GM18867 (cell line): ENCODE results near the gene WDR72.
"Not testable (repeated sequence)": the region's sequence is repeated elsewhere in the genome, so short reads cannot be mapped to it uniquely, and the experiment has no call there.

Experiments
- ATAC-seq: cut with Tn5 transposase; IDR thresholded peaks from one replicate; pipeline ENCODE4 v1.9.1; 2021; ENCODE audit warnings: mild to moderate bottlenecking, moderate library complexity; ENCODE audit not compliant: unreplicated experiment

WDR72 gene

GRCh38 chr15:53710906-53711305 lies 48.6 kb downstream of the WDR72 start:
- ATAC-seq: no peak

GRCh38 chr15:53709821-53710220 lies 49.6 kb downstream of the WDR72 start:
- ATAC-seq: no peak

DNA sequence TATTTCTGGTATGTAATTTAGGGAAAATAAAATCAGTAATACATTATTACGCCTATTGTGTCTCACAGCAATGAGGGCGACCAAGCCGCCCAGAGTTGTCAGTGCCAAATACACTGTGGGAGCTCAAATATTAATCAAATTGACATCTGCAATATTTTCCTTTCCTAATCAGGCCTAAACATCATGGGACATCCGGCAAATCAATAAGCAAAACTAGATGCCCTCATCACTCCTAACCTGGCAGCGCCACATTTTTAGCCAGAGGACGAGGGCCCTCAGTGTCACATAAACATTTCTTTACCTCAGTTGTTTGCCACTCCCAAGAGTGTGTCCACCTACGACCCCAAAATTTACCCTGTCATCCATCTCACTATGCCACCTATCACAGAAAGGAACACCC lies 64.1 kb downstream of the WDR72 start:
- no peak for ATAC-seq

- ATAC-seq: no peak
These were observed 65.0 kb downstream of the WDR72 start for GRCh38 chr15:53694476-53694874.

GRCh38 chr15:53693729-53694475 lies 65.6 kb downstream of the WDR72 start:
- no peak for ATAC-seq

DNA sequence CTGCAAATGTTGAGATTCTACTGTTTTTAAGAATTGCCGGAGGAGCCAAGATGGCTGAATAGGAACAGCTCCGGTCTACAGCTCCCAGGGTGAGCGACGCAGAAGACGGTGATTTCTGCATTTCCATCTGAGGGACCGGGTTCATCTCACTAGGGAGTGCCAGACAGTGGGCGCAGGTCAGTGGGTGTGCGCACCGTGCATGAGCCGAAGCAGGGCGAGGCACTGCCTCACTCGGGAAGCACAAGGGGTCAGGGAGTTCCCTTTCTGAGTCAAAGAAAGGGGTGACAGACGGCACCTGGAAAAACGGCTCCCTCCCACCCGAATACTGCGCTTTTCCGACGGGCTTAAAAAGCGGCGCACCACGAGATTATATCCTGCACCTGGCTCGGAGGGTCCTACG lies 75.3 kb downstream of the WDR72 start:
- not testable (repeated sequence) for ATAC-seq

DNA sequence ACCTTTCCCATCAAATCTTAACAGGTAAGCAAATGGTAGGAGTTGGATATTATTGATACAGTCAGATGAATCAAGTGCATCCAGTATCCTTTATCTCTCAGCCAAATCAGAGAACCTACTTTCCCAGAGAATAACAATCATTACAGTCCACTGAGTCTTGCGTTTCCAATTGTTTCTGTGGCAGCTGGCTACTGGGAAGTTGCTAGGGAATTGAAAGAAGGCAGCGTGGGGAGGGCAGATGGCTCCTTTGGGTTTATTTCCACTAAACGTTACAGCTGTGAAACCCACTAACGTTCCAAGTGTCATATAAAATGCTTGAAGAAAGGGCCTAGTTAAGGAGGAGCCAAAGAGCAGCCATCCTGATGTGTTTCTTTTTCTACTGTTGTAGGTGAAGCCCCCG lies 78.4 kb downstream of the WDR72 start:
- ATAC-seq: no peak

GRCh38 chr15:53675832-53676231 lies 83.6 kb downstream of the WDR72 start:
- no peak for ATAC-seq

DNA sequence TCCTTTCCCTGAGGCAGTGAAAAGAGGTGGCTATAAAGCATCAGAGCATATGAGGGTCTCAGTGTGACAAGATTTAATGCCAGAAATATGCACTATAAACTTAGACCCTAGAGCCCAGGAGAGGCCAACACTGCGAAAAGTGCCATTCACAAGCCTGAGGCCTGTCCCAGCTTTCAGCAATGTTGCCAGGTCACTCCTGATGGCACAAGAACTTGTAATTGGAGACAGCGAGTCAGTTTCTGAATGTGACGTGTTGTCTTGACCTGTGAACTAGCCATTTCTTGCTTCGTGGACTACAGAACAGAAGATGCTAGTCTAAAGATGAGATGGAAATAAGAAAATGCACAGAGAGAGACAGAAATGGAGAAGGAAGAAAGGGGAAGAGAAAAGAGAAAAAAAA lies 87.9 kb downstream of the WDR72 start:
- no peak for ATAC-seq

DNA sequence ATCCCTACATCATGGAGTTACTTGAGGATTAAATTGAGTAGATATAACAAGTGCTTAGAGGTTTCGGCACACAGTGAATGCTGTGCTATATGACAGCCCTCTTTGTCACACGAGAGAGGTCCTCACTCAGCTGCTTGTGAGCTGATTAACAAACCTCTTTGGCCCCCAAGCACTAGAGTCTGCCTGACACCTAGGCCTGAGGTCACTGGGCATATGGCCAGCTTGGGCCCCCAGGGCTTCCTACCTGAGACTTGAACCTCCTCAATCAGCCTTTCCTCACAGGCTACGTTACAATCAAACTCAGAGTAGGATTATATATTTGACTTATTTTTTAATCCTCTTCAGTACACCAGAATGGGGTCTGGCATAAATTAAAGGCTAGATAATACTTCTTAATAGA lies 88.8 kb downstream of the WDR72 start:
- ATAC-seq: no peak

DNA sequence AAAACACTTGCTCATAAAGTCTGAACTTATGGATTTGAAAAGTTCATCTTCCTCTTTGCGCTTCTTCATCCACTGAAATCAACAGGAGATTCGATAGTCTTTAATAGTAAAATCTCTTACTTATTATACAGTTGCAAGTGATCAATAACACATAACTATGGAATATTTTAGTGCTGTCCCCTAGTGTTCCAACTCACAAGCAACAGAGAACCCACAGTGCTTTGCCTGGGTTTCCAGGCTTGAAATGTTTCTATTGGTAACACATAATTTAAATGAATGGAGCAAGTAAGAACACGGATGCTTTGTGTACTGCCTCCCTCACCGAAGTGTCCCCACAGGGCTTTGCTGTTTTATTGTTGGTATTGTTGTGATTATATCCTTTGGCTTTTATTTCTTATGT lies 93.5 kb downstream of the WDR72 start:
- ATAC-seq: no peak

DNA sequence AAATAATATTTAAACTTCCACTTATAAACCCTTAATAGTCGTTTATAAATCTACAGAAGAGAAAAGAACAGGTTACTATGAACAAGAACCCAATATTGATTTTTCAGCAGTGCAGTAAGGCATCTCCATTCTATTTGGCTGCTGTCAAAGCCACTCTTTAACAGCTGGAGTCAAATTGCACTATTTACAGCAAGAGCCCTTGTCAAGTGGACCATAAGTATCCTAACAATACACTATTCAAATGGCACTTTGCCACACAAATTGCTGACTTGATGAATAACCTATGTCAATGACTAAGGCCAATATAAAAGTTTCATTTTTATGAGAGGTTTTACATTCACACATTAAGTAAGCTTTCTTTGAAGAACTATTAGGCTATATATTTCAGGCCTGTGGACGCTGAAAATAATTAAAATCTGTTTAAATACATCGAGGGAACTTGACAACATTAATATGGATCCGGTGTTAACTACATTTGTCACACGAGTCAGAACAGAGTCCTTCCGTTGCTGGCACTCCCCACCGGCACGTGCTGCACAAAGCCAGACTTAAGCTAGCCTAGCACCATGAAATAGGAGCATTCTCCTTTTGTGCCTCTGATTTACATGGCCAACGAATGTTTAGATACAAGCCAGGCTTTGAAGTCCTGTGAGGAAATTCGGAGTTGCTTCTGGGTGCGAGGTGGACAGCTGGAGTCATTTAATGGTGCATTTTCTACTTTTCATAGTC lies 100.5 kb downstream of the WDR72 start:
- no peak for ATAC-seq

DNA sequence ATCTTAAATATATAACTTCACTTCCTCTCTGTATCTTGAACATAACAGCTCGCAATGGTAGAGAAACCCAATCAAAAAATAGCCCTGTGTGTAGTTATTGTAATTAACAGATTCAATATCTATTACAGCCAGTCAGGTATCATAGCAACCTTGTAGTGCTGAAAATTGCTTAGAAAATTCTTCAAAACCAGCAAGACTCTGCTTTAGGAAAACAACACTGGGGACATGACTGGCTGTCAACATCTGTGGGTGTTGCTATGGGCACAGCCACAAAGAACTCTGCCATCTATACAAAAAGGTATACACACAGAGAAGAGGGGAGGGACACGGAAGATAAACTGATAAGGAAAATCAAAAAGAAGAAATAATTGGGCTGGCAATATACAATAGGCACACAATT lies 101.2 kb downstream of the WDR72 start:
- no peak for ATAC-seq

GRCh38 chr15:53648934-53649333 lies 110.5 kb downstream of the WDR72 start:
- no peak for ATAC-seq

DNA sequence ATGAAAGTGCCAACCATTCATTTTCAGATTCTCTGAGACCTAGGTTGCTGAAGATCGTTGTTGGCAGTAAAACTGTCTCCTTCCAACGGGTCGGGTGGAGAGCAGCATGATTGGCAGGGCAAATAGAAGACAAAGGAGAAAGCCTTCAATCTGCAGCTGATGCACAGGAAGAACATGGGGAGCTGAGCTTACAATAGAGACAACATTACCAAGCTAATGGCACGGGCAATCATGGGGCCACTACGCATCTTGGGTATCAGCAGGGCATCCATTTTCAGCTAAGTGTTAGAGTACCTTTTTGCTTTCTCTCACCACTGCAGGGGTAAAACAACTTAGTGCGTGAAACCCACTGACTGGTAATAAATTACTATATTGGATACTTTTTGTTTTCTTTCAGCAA lies 114.8 kb downstream of the WDR72 start:
- ATAC-seq: no peak

GRCh38 chr15:53634517-53635106 lies 124.9 kb downstream of the WDR72 start:
- ATAC-seq: no peak

DNA sequence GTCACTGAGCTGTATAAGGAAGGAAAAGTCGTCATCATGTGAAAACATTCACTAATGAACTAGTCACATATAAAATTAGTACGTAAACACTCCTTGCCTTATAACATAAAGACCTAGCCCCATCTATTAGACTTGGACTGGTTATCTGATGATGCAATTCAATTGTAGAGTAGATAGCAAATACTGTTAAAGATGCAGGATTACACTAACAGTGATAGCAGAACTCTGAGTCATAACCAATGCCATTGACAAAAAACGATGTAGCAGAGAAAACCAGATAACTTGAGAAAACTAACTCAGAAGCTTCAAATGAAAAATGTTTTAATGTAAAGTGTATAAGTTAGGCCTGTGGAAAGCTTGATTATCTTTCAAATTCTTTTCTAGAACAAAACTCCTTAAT lies 132.2 kb downstream of the WDR72 start:
- no peak for ATAC-seq

DNA sequence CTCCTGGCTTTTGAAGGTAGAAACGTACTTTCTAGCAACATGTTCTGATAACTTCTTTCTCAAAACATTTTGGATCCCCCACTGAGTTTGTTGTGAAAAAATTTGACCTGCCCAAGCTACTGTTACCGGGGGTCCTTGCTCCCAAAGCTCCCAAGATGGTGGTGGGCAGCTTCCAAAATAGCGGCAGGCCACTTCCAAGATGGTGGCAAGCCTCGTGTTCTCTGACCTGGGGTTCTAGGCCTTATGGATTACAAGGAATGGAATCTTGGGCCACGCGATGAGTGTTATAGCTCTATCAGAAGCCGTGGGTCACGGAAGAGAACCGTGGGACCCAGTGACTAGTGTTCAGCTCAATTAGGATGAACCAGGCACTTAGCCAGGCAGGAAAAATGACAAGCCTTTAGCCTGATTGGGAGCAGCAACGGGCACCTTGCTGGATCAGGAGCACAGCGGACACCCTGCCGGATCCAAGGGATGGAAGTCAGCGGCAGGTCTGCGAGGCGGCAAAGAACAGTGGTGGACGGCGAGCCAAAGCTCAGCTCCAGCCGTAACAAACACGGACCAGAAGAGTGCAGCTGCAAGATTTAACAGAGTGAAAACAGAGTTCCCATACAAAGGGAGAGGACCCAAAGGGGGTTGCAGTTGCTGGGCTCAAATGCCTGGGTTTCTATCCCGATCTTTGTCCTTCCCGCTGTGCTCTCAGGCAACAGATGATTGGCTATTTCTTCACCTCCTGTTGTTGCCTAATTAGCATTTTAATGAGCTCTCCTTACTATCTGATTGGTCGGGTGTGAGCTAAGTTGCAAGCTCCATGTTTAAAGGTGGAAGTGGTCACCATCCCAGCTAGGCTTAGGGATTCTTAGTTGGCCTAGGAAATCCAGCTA lies 133.3 kb downstream of the WDR72 start:
- ATAC-seq: no peak

GRCh38 chr15:53625260-53625659 lies 134.2 kb downstream of the WDR72 start:
- ATAC-seq: no peak

DNA sequence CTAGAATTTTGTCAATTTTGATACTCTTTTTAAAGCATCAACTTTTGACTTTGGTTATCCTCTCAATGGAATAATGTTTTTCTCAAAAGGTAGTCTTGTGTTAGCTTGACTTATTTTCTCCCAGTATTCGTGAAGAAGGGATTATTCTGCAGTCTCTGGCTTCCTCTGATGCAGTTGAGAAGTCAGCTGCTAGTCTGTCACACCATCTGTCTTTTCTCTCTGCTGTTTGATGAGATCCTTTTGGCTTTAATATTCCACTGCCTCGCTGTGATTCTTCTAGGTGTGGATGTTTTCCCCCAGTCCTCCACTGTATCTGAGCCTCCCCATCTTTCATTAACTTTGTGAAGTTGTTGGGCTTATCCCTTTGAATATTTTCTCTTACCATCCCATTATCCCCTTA lies 141.0 kb downstream of the WDR72 start:
- no peak for ATAC-seq
